GOT3 (cell line): ENCODE data around the gene XPO4.

Experiments used
- DNase-seq: peaks from one replicate; lab custom pipeline; 2025; ENCODE audit warnings: mixed read lengths; lab: John Stamatoyannopoulos, UW

The XPO4 gene

GRCh38 chr13:20728579-20729311, 173.8 kb downstream of the XPO4 start:
- DNase-seq, result no peak

- no peak for DNase-seq
Observed at GRCh38 chr13:20727856-20728255, 174.7 kb downstream of the XPO4 start.
